GM23338 (cell line): ENCODE results near the gene TSHB. TPM values are rescaled to one million over a fixed set of nuclear protein-coding genes. Genes with fewer than 3 reads are reported as not detected.

Source experiments
- ATAC-seq: fragments of 200-7000 bp; cut with Tn5 transposase; 3 replicates; pipeline ENCODE4 v1.9.1; 2020
- DNase-seq: peaks from one replicate; pipeline ENCODE4 v3.0.0-alpha.2; 2015; ENCODE audit warnings: low spot score
- H2AFZ ChIP-seq: fragments of 200-600 bp; sonication (generic); 2 replicates; pipeline ENCODE4 v1.8.0; 2016; ENCODE audit warnings: antibody characterized with exemption, mild to moderate bottlenecking, moderate library complexity
- H3F3A ChIP-seq: fragments of 200-600 bp; sonication (generic); replicated peaks from 2 replicates; pipeline ENCODE4 v1.8.0; 2017; ENCODE audit warnings: antibody characterized with exemption, mixed run types, low read depth
- H3K27ac ChIP-seq: fragments of 200-600 bp; sonication (generic); 2 replicates; pipeline ENCODE4 v1.6.1; 2016; ENCODE audit warnings: low read depth
- H3K27me3 ChIP-seq: fragments of 200-600 bp; sonication (generic); 2 replicates; pipeline ENCODE4 v1.8.0; 2016; ENCODE audit warnings: mild to moderate bottlenecking, mixed run types, moderate library complexity; ENCODE audit not compliant: insufficient read depth
- H3K36me3 ChIP-seq: fragments of 200-600 bp; sonication (generic); 2 replicates; pipeline ENCODE4 v1.8.0; 2016; ENCODE audit warnings: mild to moderate bottlenecking; ENCODE audit not compliant: insufficient read depth
- H3K4me1 ChIP-seq: fragments of 200-600 bp; sonication (generic); 2 replicates; pipeline ENCODE4 v1.8.0; 2016; ENCODE audit warnings: mild to moderate bottlenecking, moderate library complexity; ENCODE audit not compliant: insufficient read depth
- H3K4me2 ChIP-seq: fragments of 200-600 bp; sonication (generic); 2 replicates; pipeline ENCODE4 v1.7.1; 2017; ENCODE audit warnings: mixed run types
- H3K4me3 ChIP-seq: fragments of 200-600 bp; sonication (generic); 2 replicates; pipeline ENCODE4 v1.6.1; 2016; ENCODE audit warnings: mixed run types
- H3K79me2 ChIP-seq: fragments of 200-600 bp; sonication (generic); replicated peaks from 2 replicates; pipeline ENCODE4 v1.8.0; 2017; ENCODE audit warnings: mild to moderate bottlenecking; ENCODE audit not compliant: insufficient read depth
- H3K9me2 ChIP-seq: fragments of 200-600 bp; sonication (generic); 2 replicates; pipeline ENCODE4 v1.8.0; 2017; ENCODE audit not compliant: insufficient read depth
- H4K20me1 ChIP-seq: fragments of 200-600 bp; sonication (generic); replicated peaks from 2 replicates; pipeline ENCODE4 v1.8.0; 2017; ENCODE audit warnings: mild to moderate bottlenecking; ENCODE audit not compliant: insufficient read depth
- H3K27ac Mint-ChIP-seq: 2 replicates; pipeline ENCODE4 v1.8.0; 2020; ENCODE audit warnings: inconsistent platforms, mild to moderate bottlenecking, moderate library complexity, mixed read lengths
- H3K27me3 Mint-ChIP-seq: 3 replicates; pipeline ENCODE4 v1.8.0; 2022; ENCODE audit warnings: low read depth, mild to moderate bottlenecking, moderate library complexity, mixed read lengths, inconsistent platforms; ENCODE audit not compliant: insufficient read depth, poor library complexity
- H3K36me3 Mint-ChIP-seq: 3 replicates; pipeline ENCODE4 v1.8.0; 2021; ENCODE audit warnings: low read depth, mild to moderate bottlenecking, inconsistent platforms, moderate library complexity, mixed read lengths
- H3K4me1 Mint-ChIP-seq: 3 replicates; pipeline ENCODE4 v1.8.0; 2020; ENCODE audit warnings: mild to moderate bottlenecking, inconsistent platforms, mixed read lengths
- H3K4me3 Mint-ChIP-seq: 3 replicates; pipeline ENCODE4 v1.8.0; 2021; ENCODE audit warnings: moderate library complexity, mild to moderate bottlenecking, inconsistent platforms, mixed read lengths
- H3K9me3 Mint-ChIP-seq: 3 replicates; pipeline ENCODE4 v1.8.0; 2020; ENCODE audit warnings: moderate library complexity, mild to moderate bottlenecking, inconsistent platforms, mixed read lengths
- CTCF ChIP-seq, 2 experiments: fragments of 200-600 bp in 1 of 2; sonication (generic) in 1 of 2; conservative IDR thresholded peaks; 2 replicates each; pipeline versions ENCODE4 v1.5.1 to v1.6.1; 2016 to 2017; ENCODE audit warnings: antibody characterized with exemption in 2 of 2, low read depth in 2 of 2, mild to moderate bottlenecking in 2 of 2, moderate library complexity in 1 of 2
- ETS1 ChIP-seq: IDR thresholded peaks from 2 replicates; pipeline ENCODE4 v1.6.1; 2016; ENCODE audit warnings: antibody characterized with exemption
- EZH2 ChIP-seq: fragments of 200-600 bp; sonication (generic); IDR thresholded peaks from one replicate; pipeline ENCODE4 v1.8.0; 2017; ENCODE audit warnings: antibody characterized with exemption, mild to moderate bottlenecking, low read depth; ENCODE audit not compliant: unreplicated experiment
- JUNB ChIP-seq: IDR thresholded peaks from one replicate; pipeline ENCODE4 v1.6.1; 2016; ENCODE audit warnings: antibody characterized with exemption; ENCODE audit not compliant: unreplicated experiment
- REST ChIP-seq: IDR thresholded peaks from one replicate; pipeline ENCODE4 v1.6.1; 2018; ENCODE audit warnings: antibody characterized with exemption; ENCODE audit not compliant: unreplicated experiment
- STAT1 ChIP-seq: IDR thresholded peaks from one replicate; pipeline ENCODE4 v1.6.1; 2016; ENCODE audit warnings: antibody characterized with exemption; ENCODE audit not compliant: unreplicated experiment
- ZNF114 ChIP-seq: fragments of 250-450 bp; sonication (Bioruptor Pico); IDR thresholded peaks from 2 replicates; pipeline ENCODE4 v1.5.0; 2020; ENCODE audit warnings: mild to moderate bottlenecking, moderate library complexity
- ZNF462 ChIP-seq: fragments of 250-450 bp; sonication (Bioruptor Pico); IDR thresholded peaks from 2 replicates; pipeline ENCODE4 v1.5.0; 2020; ENCODE audit warnings: mild to moderate bottlenecking, moderate library complexity
- polyA plus RNA-seq: library from polyadenylated mRNA; unstranded; fragments of >200 nt; fragmentation: Nextera tagmentation; extraction: Ambion mirVana; gene quantifications from 2 replicates; pipeline ENCODE4 v1.2.1, GENCODE V29; 2016
- total RNA-seq: library from RNA; depleted of rRNA; stranded (reverse); fragments of >200 nt; shearing (Covaris generic); gene quantifications from 2 replicates; pipeline ENCODE4 v1.2.3, GENCODE V29; 2014

TSHB gene
- total and polyA plus RNA-seq, 2 experiments from 2014 or later: not detected

- no peaks in the 10 kb centered on the region for H3K27me3 ChIP-seq
- H4K20me1 ChIP-seq: no peaks in the 10 kb centered on the region
- no peaks in the 10 kb centered on the region for H3K4me1 ChIP-seq
- no peak overlapping the region for H3K4me2 ChIP-seq
- H3K4me3 ChIP-seq: no peak overlapping the region
- no peaks in the 10 kb centered on the region for H3K4me1 Mint-ChIP-seq
- H3K9me2 ChIP-seq: no peaks in the 10 kb centered on the region
- H3K27me3 Mint-ChIP-seq: no peaks in the 10 kb centered on the region
- ATAC-seq (no peak), DNase-seq (no peak)
- no peak overlapping the region for H2AFZ ChIP-seq
- H3K36me3 ChIP-seq: no peaks in the 10 kb centered on the region; the same call in 1 of the 2 replicates
- H3K9me3 Mint-ChIP-seq: 0 out of 3 replicates have a peak, but pooled peaks cover 4% of the 10 kb centered on the region
- no peak overlapping the region for H3K27ac Mint-ChIP-seq
- no peaks in the 10 kb centered on the region for H3F3A ChIP-seq
- TF ChIP-seq STAT1 (no peak), ZNF462 (CRISPR knock-in tag) (no peak), REST (no peak), ETS1 (no peak), CTCF (conservative IDR thresholded peaks at IDR 0.05; ENCODE audit: low read depth in 2 of 2) (no peak), ZNF114 (CRISPR knock-in tag) (no peak), EZH2 (no peak), JUNB (no peak)
- no peaks in the 10 kb centered on the region for H3K36me3 Mint-ChIP-seq
- H3K79me2 ChIP-seq: no peaks in the 10 kb centered on the region
- no peak overlapping the region for H3K4me3 Mint-ChIP-seq
- no peak overlapping the region for H3K27ac ChIP-seq
These were observed 41.5 kb upstream of the TSHB start for GRCh38 chr1:114988095-114988494.
